ENCODE data around the gene SINHCAF. TPM values are rescaled to one million over a fixed set of nuclear protein-coding genes. Genes with fewer than 3 reads are reported as not detected.

SINHCAF gene
- total RNA-seq, 1 experiment from 2014 or later = 179 TPM

GRCh38 chr12:31353750-31354708 is 28.1 kb upstream of the SINHCAF start:
- Histone ChIP-seq H3K9ac (ENCODE audit: low read length) (no peak overlapping the region), H3K4me2 (ENCODE audit: low read length) (no peak overlapping the region), H3K79me2 (ENCODE audit: insufficient read depth, low read length) (no peaks in the 10 kb centered on the region), H3K9me2 (ENCODE audit: insufficient read depth) (no peaks in the 10 kb centered on the region), H2AFZ (ENCODE audit: low read depth, low read length, poor library complexity, severe bottlenecking) (no peak overlapping the region), H3K27me3 (ENCODE audit: insufficient read depth, low read length) (no peaks in the 10 kb centered on the region), H3K4me1 (ENCODE audit: control insufficient read depth in 1 of 2, insufficient read depth in 2 of 2, low read length in 2 of 2) (no peaks in the 10 kb centered on the region), H3K36me3 (ENCODE audit: control insufficient read depth in 1 of 2, insufficient read depth in 2 of 2, low read length in 2 of 2) (no peaks in the 10 kb centered on the region), H3K4me3 (replicated peaks in 1 of 2; ENCODE audit: low read depth in 1 of 2, low read length in 2 of 2) (no peak overlapping the region), H4K20me1 (ENCODE audit: insufficient read depth) (no peaks in the 10 kb centered on the region), H3K27ac (ENCODE audit: low read depth, low read length) (no peak overlapping the region), H3K9me3 (ENCODE audit: control insufficient read depth in 1 of 2, insufficient read depth in 1 of 2, low read depth in 1 of 2, low read length in 2 of 2) (no peaks in the 10 kb centered on the region)
- DNase-seq (ENCODE audit: low read depth, low spot score) (no peak), ATAC-seq (no peak)
- ChIA-PET CTCF (no interaction called here), POLR2A (no interaction called here), RAD21 (ENCODE audit: low non-redundant PET in 1 of 2, low total read pairs in 2 of 2, uncharacterized antibody in 2 of 2, unreplicated experiment in 2 of 2) (no interaction called here)
- TF ChIP-seq POLR2A (IDR thresholded peaks at IDR 0.05; ENCODE audit: borderline replicate concordance, extremely low read depth, insufficient read depth, insufficient read length) (no peak), MAX (IDR thresholded peaks at IDR 0.05) (no peak), ZNF274 (IDR thresholded peaks at IDR 0.05; ENCODE audit: low read depth, low read length) (no peak), SIN3A (IDR thresholded peaks at IDR 0.05; ENCODE audit: low read depth) (no peak), YY1 (IDR thresholded peaks at IDR 0.05; ENCODE audit: extremely low read depth, insufficient replicate concordance, low read depth, low read length) (no peak), SP1 (IDR thresholded peaks at IDR 0.05; ENCODE audit: low read depth) (no peak), JUND (IDR thresholded peaks at IDR 0.05) (no peak), ATF3 (IDR thresholded peaks at IDR 0.05) (no peak), RAD21 (IDR thresholded peaks at IDR 0.05; ENCODE audit: low read depth) (no peak), FOSL1 (IDR thresholded peaks at IDR 0.05; ENCODE audit: low read depth) (no peak), SRF (IDR thresholded peaks at IDR 0.05; ENCODE audit: low read depth) (no peak), REST (IDR thresholded peaks at IDR 0.05; ENCODE audit: low read depth) (no peak)
- intact Hi-C loops (cut with micrococcal nuclease) = no loop called here
- no TSS peak for BruUV-seq (replicated peaks)

Measured in HCT116 (cell line).